ENCODE results near the gene SGK1. TPM values are rescaled to one million over a fixed set of nuclear protein-coding genes. Genes with fewer than 3 reads are reported as not detected.

SGK1 gene
- total RNA-seq, 2 experiments from 2014 or later, result 117 to 120 TPM

- intact Hi-C loops (cut with DNase I, micrococcal nuclease), result loop anchor here (2.0 to 10.0 kb wide), 4 partner anchors 22 to 106 kb away; partner anchors contain the start of gene SGK1 (in 1 of the 2)
- Mint-ChIP-seq H3K27me3 (no peaks in the 10 kb centered on the region), H3K36me3 (ENCODE audit: low read depth) (no peaks in the 10 kb centered on the region), H3K9me3 (no peaks in the 10 kb centered on the region), H3K4me1 (ENCODE audit: low read depth) (peaks cover 61% of the 10 kb centered on the region), H3K27ac (peak overlapping the region; percentile 86), H3K4me3 (peak overlapping the region; percentile 8)
- POLR2A ChIA-PET, result interaction anchor here (3.4 kb wide), 1 partner anchor 71 kb away, joined by 18 read pairs; no protein-coding TSS in a partner anchor
- Histone ChIP-seq H3K36me3 (ENCODE audit: insufficient read depth, low read length) (no peaks in the 10 kb centered on the region), H3K27me3 (ENCODE audit: control insufficient read depth in 1 of 2, insufficient read depth in 2 of 2, low read length in 2 of 2) (no peaks in the 10 kb centered on the region), H3K4me1 (ENCODE audit: insufficient read depth, low read length) (peaks cover 47% of the 10 kb centered on the region), H3K27ac (ENCODE audit: low read depth in 1 of 2, low read length in 2 of 2) (no peak overlapping the region), H3K9me3 (ENCODE audit: control insufficient read depth in 1 of 2, insufficient read depth in 1 of 2, low read length in 2 of 2) (peaks cover 0 to 2% of the 10 kb centered on the region in 2 experiments), H3K4me3 (ENCODE audit: low read length) (no peak overlapping the region)
- CTCF ChIA-PET, result interaction anchor here (0.8 to 2.7 kb wide), 4 partner anchors 12 to 391 kb away, joined by 3 to 7 read pairs (median 3); no protein-coding TSS in a partner anchor
- no peak for TF ChIP-seq CTCF (IDR thresholded peaks at IDR 0.05)
- ATAC-seq (ENCODE audit: poor library complexity) (no peak), DNase-seq (peak in 1 of 14 experiments; percentile 32)
Observed at GRCh38 chr6:134249239-134249758, 68.6 kb downstream of the SGK1 start.

- DNase-seq, result no peak
- POLR2A ChIA-PET, result interaction anchor here (0.6 to 3.4 kb wide), 6 partner anchors 25 to 392 kb away, joined by 3 to 18 read pairs (median 4); partner anchors contain the start of gene SGK1
- Histone ChIP-seq H3K27ac (ENCODE audit: low read depth in 1 of 2, low read length in 2 of 2) (peak overlapping the region; percentile 48 to 72), H3K27me3 (ENCODE audit: control insufficient read depth in 1 of 2, insufficient read depth in 2 of 2, low read length in 2 of 2) (no peaks in the 10 kb centered on the region), H3K4me3 (ENCODE audit: low read length) (peak overlapping the region; percentile 6), H3K9me3 (ENCODE audit: control insufficient read depth in 1 of 2, insufficient read depth in 1 of 2, low read length in 2 of 2) (peaks cover 0 to 3% of the 10 kb centered on the region in 2 experiments), H3K4me1 (ENCODE audit: insufficient read depth, low read length) (peaks cover 47% of the 10 kb centered on the region), H3K36me3 (ENCODE audit: insufficient read depth, low read length) (no peaks in the 10 kb centered on the region)
- intact Hi-C loops (cut with DNase I, micrococcal nuclease), result loop anchor here (1.0 to 10.0 kb wide), 7 partner anchors 23 to 282 kb away; partner anchors contain the start of gene SGK1 (in 1 of the 2)
- Mint-ChIP-seq H3K4me3 (peak overlapping the region; percentile 79), H3K4me1 (ENCODE audit: low read depth) (peaks cover 65% of the 10 kb centered on the region), H3K36me3 (ENCODE audit: low read depth) (no peaks in the 10 kb centered on the region), H3K27ac (peak overlapping the region; percentile 86), H3K9me3 (no peaks in the 10 kb centered on the region), H3K27me3 (no peaks in the 10 kb centered on the region)
- no peak for TF ChIP-seq CTCF (IDR thresholded peaks at IDR 0.05)
- ATAC-seq (ENCODE audit: poor library complexity), result no peak
- CTCF ChIA-PET, result interaction anchor here (0.6 to 2.7 kb wide), 5 partner anchors 9 to 1160 kb away, joined by 3 to 7 read pairs (median 4); no protein-coding TSS in a partner anchor
Observed at GRCh38 chr6:134247844-134248580, 69.9 kb downstream of the SGK1 start.

- no peak for TF ChIP-seq CTCF (IDR thresholded peaks at IDR 0.05)
- H3K27ac ChIP-seq (ENCODE audit: low read depth in 1 of 2, low read length in 2 of 2), result peak overlapping the region; percentile 48 to 72
- H3K36me3 Mint-ChIP-seq (ENCODE audit: low read depth), result no peaks in the 10 kb centered on the region
- no peaks in the 10 kb centered on the region for H3K9me3 Mint-ChIP-seq
- no peaks in the 10 kb centered on the region for H3K27me3 ChIP-seq (ENCODE audit: control insufficient read depth in 1 of 2, insufficient read depth in 2 of 2, low read length in 2 of 2)
- intact Hi-C loops (cut with DNase I, micrococcal nuclease), result loop anchor here (1.0 to 10.0 kb wide), 6 partner anchors 67 to 283 kb away; partner anchors contain the start of gene SGK1 (in 1 of the 2)
- H3K4me1 Mint-ChIP-seq (ENCODE audit: low read depth), result peaks cover 65% of the 10 kb centered on the region
- ChIA-PET POLR2A (interaction anchor here (0.6 to 3.4 kb wide), 8 partner anchors 14 to 393 kb away, joined by 3 to 18 read pairs (median 4); partner anchors contain the start of gene SGK1), CTCF (interaction anchor here (0.8 to 2.7 kb wide), 4 partner anchors 8 to 393 kb away, joined by 3 to 7 read pairs (median 4); no protein-coding TSS in a partner anchor)
- peak; percentile 46 to 96 (median 58) for DNase-seq
- H3K9me3 ChIP-seq (ENCODE audit: control insufficient read depth in 1 of 2, insufficient read depth in 1 of 2, low read length in 2 of 2), result peaks cover 0 to 3% of the 10 kb centered on the region in 2 experiments
- H3K4me3 Mint-ChIP-seq, result peak overlapping the region; percentile 79
- no peaks in the 10 kb centered on the region for H3K27me3 Mint-ChIP-seq
- peak overlapping the region; percentile 86 for H3K27ac Mint-ChIP-seq
- H3K4me3 ChIP-seq (ENCODE audit: low read length), result peak overlapping the region; percentile 6
- peaks cover 47% of the 10 kb centered on the region for H3K4me1 ChIP-seq (ENCODE audit: insufficient read depth, low read length)
- H3K36me3 ChIP-seq (ENCODE audit: insufficient read depth, low read length), result no peaks in the 10 kb centered on the region
- ATAC-seq (ENCODE audit: poor library complexity), result peak; percentile 90
Observed at GRCh38 chr6:134247231-134247833, 70.6 kb downstream of the SGK1 start.

Data from CD4-positive, alpha-beta T cell (primary cell).